ENCODE measurements around the gene ZNF624. TPM values are rescaled to one million over a fixed set of nuclear protein-coding genes. Genes with fewer than 3 reads are reported as not detected.

ZNF624 gene
- total RNA-seq, 6 donors from 2014 or later, result 1.4 to 6.0 (median 3.7) TPM

GRCh38 chr17:16652847-16653366 is 743 bp downstream of the ZNF624 start:
- peak overlapping the region; percentile 87 to 95 (median 93) for H3K27ac ChIP-seq
- H3K36me3 ChIP-seq, result peaks cover 0 to 8% (median 0%) of the 10 kb centered on the region in 4 donors
- TF ChIP-seq POLR2A (IDR thresholded peaks at IDR 0.05) (no peak), CTCF (IDR thresholded peaks at IDR 0.05) (no peak), EP300 (IDR thresholded peaks at IDR 0.05) (no peak), POLR2AphosphoS5 (IDR thresholded peaks at IDR 0.05) (no peak)
- DNase-seq (no peak), ATAC-seq (ENCODE audit: low FRiP score in 2 of 2) (no peak)
- H3K4me3 ChIP-seq, result peak overlapping the region; percentile 53 to 73 (median 68)
- no peaks in the 10 kb centered on the region for H3K27me3 ChIP-seq
- H3K9me3 ChIP-seq, result no peaks in the 10 kb centered on the region
- 8 to 10% methylated on average over 8 of the region's 8 CpGs for WGBS, 2 donors
- peaks cover 10 to 12% (median 11%) of the 10 kb centered on the region in 4 donors for H3K4me1 ChIP-seq

GRCh38 chr17:16652252-16652651 is 1.4 kb downstream of the ZNF624 start:
- no peaks in the 10 kb centered on the region for H3K9me3 ChIP-seq
- DNase-seq (no peak), ATAC-seq (ENCODE audit: low FRiP score in 2 of 2) (no peak)
- H3K27me3 ChIP-seq, result no peaks in the 10 kb centered on the region
- H3K36me3 ChIP-seq, result peaks cover 0 to 8% (median 0%) of the 10 kb centered on the region in 4 donors
- peak overlapping the region in 2 of 4 donors; percentile 93 for H3K27ac ChIP-seq
- 93 to 94% methylated on average over 4 of the region's 4 CpGs for WGBS, 2 donors
- no peak overlapping the region for H3K4me3 ChIP-seq
- no peak for TF ChIP-seq EP300 (IDR thresholded peaks at IDR 0.05)
- no peak for TF ChIP-seq POLR2A (IDR thresholded peaks at IDR 0.05)
- TF ChIP-seq CTCF (IDR thresholded peaks at IDR 0.05), result no peak
- no peak for TF ChIP-seq POLR2AphosphoS5 (IDR thresholded peaks at IDR 0.05)
- H3K4me1 ChIP-seq, result peaks cover 10 to 12% (median 11%) of the 10 kb centered on the region in 4 donors

GRCh38 chr17:16649585-16649984 is 4.1 kb downstream of the ZNF624 start:
- peaks cover 0 to 18% (median 0%) of the 10 kb centered on the region in 4 donors for H3K36me3 ChIP-seq
- ATAC-seq (ENCODE audit: low FRiP score in 2 of 2) (no peak), DNase-seq (no peak)
- no peak for TF ChIP-seq POLR2A (IDR thresholded peaks at IDR 0.05)
- no peak for TF ChIP-seq POLR2AphosphoS5 (IDR thresholded peaks at IDR 0.05)
- no peak for TF ChIP-seq EP300 (IDR thresholded peaks at IDR 0.05)
- no peak for TF ChIP-seq CTCF (IDR thresholded peaks at IDR 0.05)
- peaks cover 10 to 12% (median 11%) of the 10 kb centered on the region in 4 donors for H3K4me1 ChIP-seq
- WGBS, 2 donors, result 92 to 93% methylated on average over 3 of the region's 3 CpGs
- no peaks in the 10 kb centered on the region for H3K27me3 ChIP-seq
- H3K27ac ChIP-seq, result no peak overlapping the region
- no peaks in the 10 kb centered on the region for H3K9me3 ChIP-seq
- H3K4me3 ChIP-seq, result no peak overlapping the region

- ATAC-seq (ENCODE audit: low FRiP score in 2 of 2) (no peak), DNase-seq (no peak)
- no peaks in the 10 kb centered on the region for H3K4me1 ChIP-seq
- no peaks in the 10 kb centered on the region for H3K27me3 ChIP-seq
- TF ChIP-seq CTCF (IDR thresholded peaks at IDR 0.05), result no peak
- TF ChIP-seq EP300 (IDR thresholded peaks at IDR 0.05), result no peak
- TF ChIP-seq POLR2AphosphoS5 (IDR thresholded peaks at IDR 0.05), result no peak
- TF ChIP-seq POLR2A (IDR thresholded peaks at IDR 0.05), result no peak
- WGBS, 2 donors, result 67 to 79% methylated on average over 1 of the region's 1 CpG
- no peak overlapping the region for H3K27ac ChIP-seq
- peaks cover 0 to 1% (median under 1%) of the 10 kb centered on the region in 4 donors for H3K36me3 ChIP-seq
- no peaks in the 10 kb centered on the region for H3K9me3 ChIP-seq
- H3K4me3 ChIP-seq, result no peak overlapping the region
Observed at GRCh38 chr17:16639438-16639837, 14.2 kb downstream of the ZNF624 start.

- Histone ChIP-seq H3K9me3 (peaks cover 63 to 95% (median 82%) of the 10 kb centered on the region in 4 donors), H3K36me3 (peaks cover 7 to 42% (median 22%) of the 10 kb centered on the region in 4 donors), H3K27ac (no peak overlapping the region), H3K4me3 (no peak overlapping the region), H3K27me3 (no peaks in the 10 kb centered on the region), H3K4me1 (no peaks in the 10 kb centered on the region)
- no peak for DNase-seq
- 96 to 98% methylated on average over 6 of the region's 6 CpGs for WGBS, 2 donors
- ATAC-seq (ENCODE audit: low FRiP score in 2 of 2), result no peak
- no peak for TF ChIP-seq CTCF (IDR thresholded peaks at IDR 0.05)
- TF ChIP-seq POLR2AphosphoS5 (IDR thresholded peaks at IDR 0.05), result no peak
- no peak for TF ChIP-seq EP300 (IDR thresholded peaks at IDR 0.05)
- TF ChIP-seq POLR2A (IDR thresholded peaks at IDR 0.05), result no peak
Observed at GRCh38 chr17:16623282-16623681, 30.4 kb downstream of the ZNF624 start.

Measured in upper lobe of left lung (tissue), 6 donors.